H1 (cell line): ENCODE data around the gene ACTR5. TPM values are rescaled to one million over a fixed set of nuclear protein-coding genes. Genes with fewer than 3 reads are reported as not detected.

Experiments
- CREB1 ChIP-seq: IDR thresholded peaks from 2 replicates; pipeline ENCODE4 v1.6.1; 2012; ENCODE audit warnings: inconsistent platforms
- GTF2F1 ChIP-seq: IDR thresholded peaks from 2 replicates; pipeline ENCODE4 v1.6.1; 2012; ENCODE audit warnings: low read depth, low read length, improper control_type of control experiment, borderline replicate concordance
- HDAC6 ChIP-seq: IDR thresholded peaks from one replicate; pipeline ENCODE4 v1.7.1; 2012; ENCODE audit warnings: low read depth, mild to moderate bottlenecking, inconsistent platforms, low read length, moderate library complexity
- KDM1A ChIP-seq: fragments of 200-600, 300-600 bp; sonication (generic); IDR thresholded peaks from 2 replicates; pipeline ENCODE4 v1.7.1; 2016; ENCODE audit warnings: mild to moderate bottlenecking, low read length, borderline replicate concordance
- SIN3A ChIP-seq, 2 experiments: IDR thresholded peaks in 1 of 2; conservative IDR thresholded peaks in 1 of 2; 2 replicates each; pipeline ENCODE4 v1.6.1; 2011 to 2012; ENCODE audit warnings: low read length in 2 of 2, improper control_type of control experiment in 1 of 2, low read depth in 1 of 2, mild to moderate bottlenecking in 1 of 2
- SIRT6 ChIP-seq: IDR thresholded peaks from one replicate; pipeline ENCODE4 v1.7.1; 2012; ENCODE audit warnings: low read length, inconsistent platforms
- TAF7 ChIP-seq: optimal IDR thresholded peaks from 2 replicates; pipeline ENCODE3; 2011; ENCODE audit warnings: low read depth, mild to moderate bottlenecking, inconsistent platforms, low read length, moderate library complexity, borderline replicate concordance
- TCF12 ChIP-seq: IDR thresholded peaks from 2 replicates; pipeline ENCODE4 v1.6.1; 2011; ENCODE audit warnings: low read depth, mild to moderate bottlenecking, low read length
- polyA plus RNA-seq, 7 experiments: library from polyadenylated mRNA; depleted of rRNA in 3 of 7; stranded (reverse) in 5 of 7; unstranded in 2 of 7; fragments of >200 nt in 5 of 7; fragments of 200-250 nt in 2 of 7; gene quantifications; 1 replicate in 5 of 7; 2 replicates in 1 of 7; 4 replicates in 1 of 7; pipeline versions ENCODE4 v1.2.1 to v1.2.3, GENCODE V29; 2011 to 2013; ENCODE audit warnings: missing spikeins in 2 of 7, mixed read lengths in 2 of 7
- total RNA-seq: library from RNA; stranded (reverse); fragmentation: NEBNext Ultra II Directional; extraction: Animal tissue kit (Norgen Biotek cat#: 25700); gene quantifications from 2 replicates; pipeline ENCODE4 v1.2.1, GENCODE V29; 2021
- TF ChIP-seq, protein P1 (sequence below): IDR thresholded peaks from 2 replicates; pipeline ENCODE4 v1.6.1; 2011; ENCODE audit warnings: low read depth, mild to moderate bottlenecking, low read length; ENCODE audit not compliant: insufficient read depth

ACTR5 gene
- total and polyA plus RNA-seq, 2 of the 8 experiments (the other 6 are each of a cell fraction or from before 2014, with no cell fraction given), result 10.4 to 14.4 TPM

DNA sequence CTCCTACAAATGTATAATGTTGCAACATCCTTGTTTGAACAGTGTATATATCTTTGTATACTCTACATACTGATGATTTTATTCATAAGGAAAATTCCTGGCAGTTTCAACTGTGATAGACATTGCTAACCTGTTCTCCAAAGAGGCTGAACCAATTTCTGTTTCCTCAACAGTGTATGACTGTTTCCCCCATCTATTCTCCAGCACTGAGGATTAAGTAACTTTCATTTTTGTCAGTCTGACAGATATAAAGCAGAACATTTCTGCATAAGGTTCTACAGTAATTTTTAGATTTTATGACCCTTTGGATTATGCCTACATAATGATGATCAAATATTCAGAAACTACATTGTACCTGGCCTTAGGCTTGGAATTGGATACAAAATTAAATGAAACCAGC, 67.2 kb downstream of the ACTR5 start (continued):
- TF ChIP-seq TAF7 (no peak), SIN3A (conservative IDR thresholded peaks at IDR 0.05 in 1 of 2, IDR thresholded peaks at IDR 0.05 in 1 of 2; ENCODE audit: low read depth in 1 of 2, low read length in 2 of 2) (no peak), GTF2F1 (no peak), SIRT6 (no peak), CREB1 (no peak), HDAC6 (no peak), KDM1A (no peak), TCF12 (no peak)
- TF ChIP-seq, protein P1, sequence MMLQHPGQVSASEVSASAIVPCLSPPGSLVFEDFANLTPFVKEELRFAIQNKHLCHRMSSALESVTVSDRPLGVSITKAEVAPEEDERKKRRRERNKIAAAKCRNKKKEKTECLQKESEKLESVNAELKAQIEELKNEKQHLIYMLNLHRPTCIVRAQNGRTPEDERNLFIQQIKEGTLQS, result no peak
